HG03280 (cell line): ENCODE results near the gene TTC28.

Source experiments
- ATAC-seq: cut with Tn5 transposase; IDR thresholded peaks from one replicate; pipeline ENCODE4 v1.9.1; 2021; ENCODE audit warnings: mild to moderate bottlenecking, moderate library complexity; ENCODE audit not compliant: unreplicated experiment

Gene TTC28

GRCh38 chr22:28414913-28415312 is 264.7 kb downstream of the TTC28 start:
- ATAC-seq = no peak

- ATAC-seq = no peak
Observed at GRCh38 chr22:28413612-28414399, 265.8 kb downstream of the TTC28 start.

- no peak for ATAC-seq
Observed at GRCh38 chr22:28412109-28412508, 267.5 kb downstream of the TTC28 start.

GRCh38 chr22:28411125-28411524 is 268.5 kb downstream of the TTC28 start:
- no peak for ATAC-seq

GRCh38 chr22:28410050-28410816 is 269.4 kb downstream of the TTC28 start:
- ATAC-seq = no peak

GRCh38 chr22:28408709-28409108 is 270.9 kb downstream of the TTC28 start:
- no peak for ATAC-seq

GRCh38 chr22:28407645-28408044 is 272.0 kb downstream of the TTC28 start:
- no peak for ATAC-seq

GRCh38 chr22:28406246-28406645 is 273.4 kb downstream of the TTC28 start:
- no peak for ATAC-seq

- ATAC-seq = no peak
Observed at GRCh38 chr22:28405588-28405987, 274.1 kb downstream of the TTC28 start.

- ATAC-seq = no peak
Observed at GRCh38 chr22:28402539-28402938, 277.1 kb downstream of the TTC28 start.

- ATAC-seq = no peak
Observed at GRCh38 chr22:28402060-28402459, 277.6 kb downstream of the TTC28 start.

- ATAC-seq = no peak
Observed at GRCh38 chr22:28398981-28399380, 280.7 kb downstream of the TTC28 start.

- no peak for ATAC-seq
Observed at GRCh38 chr22:28398355-28398754, 281.3 kb downstream of the TTC28 start.

- ATAC-seq = no peak
Observed at GRCh38 chr22:28397306-28397705, 282.3 kb downstream of the TTC28 start.

GRCh38 chr22:28395920-28396753 is 283.5 kb downstream of the TTC28 start:
- ATAC-seq = no peak

GRCh38 chr22:28395520-28395919 is 284.1 kb downstream of the TTC28 start:
- ATAC-seq = no peak

GRCh38 chr22:28394513-28395110 is 285.0 kb downstream of the TTC28 start:
- no peak for ATAC-seq

GRCh38 chr22:28381429-28382167 is 298.0 kb downstream of the TTC28 start:
- ATAC-seq = no peak

- ATAC-seq = no peak
Observed at GRCh38 chr22:28379951-28380350, 299.7 kb downstream of the TTC28 start.

GRCh38 chr22:28379075-28379779 is 300.4 kb downstream of the TTC28 start:
- ATAC-seq = no peak
